OCI-LY7 (cell line): ENCODE results near the gene SKP2.

ENCODE experiments used
- CTCF ChIP-seq: fragments of 200-600 bp; sonication (generic); conservative IDR thresholded peaks from 2 replicates; pipeline ENCODE4 v1.5.1; 2014; ENCODE audit warnings: mild to moderate bottlenecking, antibody characterized with exemption, low read length, moderate library complexity, mixed read lengths
- EZH2phosphoT487 ChIP-seq: fragments of 200-600 bp; sonication (generic); IDR thresholded peaks from 2 replicates; pipeline ENCODE4 v1.6.1; 2018; ENCODE audit warnings: low read depth, borderline replicate concordance, mild to moderate bottlenecking, mixed run types, antibody characterized with exemption, low read length, moderate library complexity, mixed read lengths

GRCh38 chr5:36222620-36223019, 70.7 kb downstream of the SKP2 start:
- no peak for TF ChIP-seq CTCF
- TF ChIP-seq EZH2phosphoT487: no peak
